Mesendoderm (in vitro differentiated cells): ENCODE data around the gene HAO1.

ENCODE experiments used
- DNase-seq: peaks from one replicate; pipeline ENCODE4 v3.0.0; 2013
- H2AK5ac ChIP-seq: 2 replicates; pipeline ENCODE4 v1.6.1; 2013; ENCODE audit warnings: low read length, inconsistent platforms
- H2BK120ac ChIP-seq: 2 replicates; pipeline ENCODE4 v1.6.1; 2013; ENCODE audit warnings: low read depth, mild to moderate bottlenecking, low read length, moderate library complexity, mixed read lengths
- H2BK15ac ChIP-seq: replicated peaks from 2 replicates; pipeline ENCODE4 v1.6.1; 2013; ENCODE audit warnings: low read depth, mild to moderate bottlenecking, moderate library complexity
- H2BK5ac ChIP-seq: 2 replicates; pipeline ENCODE4 v1.6.1; 2013; ENCODE audit warnings: low read length, inconsistent platforms
- H3K18ac ChIP-seq: 2 replicates; pipeline ENCODE4 v1.6.1; 2013; ENCODE audit warnings: mild to moderate bottlenecking, low read length, mixed read lengths
- H3K23ac ChIP-seq: one replicate; pipeline ENCODE4 v1.6.1; 2013; ENCODE audit warnings: low read length
- H3K27ac ChIP-seq: 2 replicates; pipeline ENCODE4 v1.5.1; 2013; ENCODE audit warnings: low read depth, mild to moderate bottlenecking, inconsistent platforms, low read length, moderate library complexity
- H3K27me3 ChIP-seq: 2 replicates; pipeline ENCODE4 v1.6.1; 2013; ENCODE audit warnings: low read length, control low read depth, mild to moderate bottlenecking, inconsistent platforms; ENCODE audit not compliant: insufficient read depth, poor library complexity
- H3K36me3 ChIP-seq: 2 replicates; pipeline ENCODE4 v1.6.1; 2013; ENCODE audit warnings: low read length, inconsistent platforms; ENCODE audit not compliant: control insufficient read depth, insufficient read depth
- H3K4ac ChIP-seq: one replicate; pipeline ENCODE4 v1.6.1; 2013; ENCODE audit warnings: low read depth, mild to moderate bottlenecking, low read length, moderate library complexity
- H3K4me1 ChIP-seq: 2 replicates; pipeline ENCODE4 v1.6.1; 2013; ENCODE audit warnings: low read depth, low read length, inconsistent platforms; ENCODE audit not compliant: control insufficient read depth
- H3K4me2 ChIP-seq: 2 replicates; pipeline ENCODE4 v1.6.1; 2013; ENCODE audit warnings: low read length
- H3K4me3 ChIP-seq: 2 replicates; pipeline ENCODE4 v1.5.1; 2013; ENCODE audit warnings: mild to moderate bottlenecking, low read length
- H3K56ac ChIP-seq: one replicate; pipeline ENCODE4 v1.6.1; 2013; ENCODE audit warnings: low read length
- H3K79me1 ChIP-seq: 2 replicates; pipeline ENCODE4 v1.6.1; 2013; ENCODE audit warnings: low read length, inconsistent platforms
- H3K79me2 ChIP-seq: 2 replicates; pipeline ENCODE4 v1.6.1; 2013; ENCODE audit warnings: mild to moderate bottlenecking, low read length; ENCODE audit not compliant: control insufficient read depth, insufficient read depth
- H3K9ac ChIP-seq: 2 replicates; pipeline ENCODE4 v1.6.1; 2013; ENCODE audit warnings: low read length, inconsistent platforms
- H4K5ac ChIP-seq: one replicate; pipeline ENCODE4 v1.6.1; 2013; ENCODE audit warnings: low read length
- H4K8ac ChIP-seq: one replicate; pipeline ENCODE4 v1.6.1; 2013; ENCODE audit warnings: low read depth, mild to moderate bottlenecking, control low read depth, low read length, moderate library complexity
- WGBS: extraction: QIAGEN DNeasy Blood & Tissue Kit; methylation state at CpG from one replicate; pipeline ENCODE4 v1.1.7; 2013; ENCODE audit warnings: low lambda C conversion rate, missing lambda C conversion rate; ENCODE audit not compliant: insufficient coverage; ENCODE audit errors: extremely low coverage; 5-methylcytosine and 5-hydroxymethylcytosine counted together

Gene HAO1

DNA sequence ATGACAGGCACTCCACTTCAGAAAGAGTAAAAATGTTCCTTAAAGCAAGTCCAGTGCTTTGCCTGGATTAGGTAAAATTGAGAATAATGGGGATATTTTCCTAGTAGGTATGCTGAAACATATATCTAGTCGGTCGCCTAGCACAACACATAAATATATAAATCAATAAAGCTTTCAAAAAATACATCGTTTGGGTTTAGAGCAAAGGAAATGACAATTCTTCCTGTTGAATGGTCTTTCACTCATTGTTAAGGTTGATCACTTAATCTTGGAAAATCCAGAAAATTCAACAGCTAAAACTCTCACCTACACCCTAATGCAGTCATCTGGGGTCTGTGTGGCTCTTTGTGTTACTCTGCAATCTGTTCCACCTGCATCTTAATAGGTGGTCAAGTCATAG, 13.9 kb downstream of the HAO1 start:
- no peak overlapping the region for H3K56ac ChIP-seq
- H2AK5ac ChIP-seq: no peak overlapping the region
- no peak overlapping the region for H2BK5ac ChIP-seq
- no CpG with 5 or more reads among the region's 3 CpGs for WGBS
- no peaks in the 10 kb centered on the region for H3K79me2 ChIP-seq
- H3K27ac ChIP-seq: no peak overlapping the region
- no peak overlapping the region for H4K5ac ChIP-seq
- no peaks in the 10 kb centered on the region for H3K79me1 ChIP-seq
- H3K9ac ChIP-seq: no peak overlapping the region
- no peak overlapping the region for H2BK15ac ChIP-seq
- no peak overlapping the region for H3K4ac ChIP-seq
- H3K4me2 ChIP-seq: no peak overlapping the region
- DNase-seq: no peak
- no peak overlapping the region for H2BK120ac ChIP-seq
- H4K8ac ChIP-seq: no peak overlapping the region
- no peaks in the 10 kb centered on the region for H3K27me3 ChIP-seq
- H3K36me3 ChIP-seq: no peaks in the 10 kb centered on the region
- H3K4me1 ChIP-seq: no peaks in the 10 kb centered on the region
- H3K18ac ChIP-seq: no peak overlapping the region
- H3K23ac ChIP-seq: no peak overlapping the region
- no peak overlapping the region for H3K4me3 ChIP-seq

DNA sequence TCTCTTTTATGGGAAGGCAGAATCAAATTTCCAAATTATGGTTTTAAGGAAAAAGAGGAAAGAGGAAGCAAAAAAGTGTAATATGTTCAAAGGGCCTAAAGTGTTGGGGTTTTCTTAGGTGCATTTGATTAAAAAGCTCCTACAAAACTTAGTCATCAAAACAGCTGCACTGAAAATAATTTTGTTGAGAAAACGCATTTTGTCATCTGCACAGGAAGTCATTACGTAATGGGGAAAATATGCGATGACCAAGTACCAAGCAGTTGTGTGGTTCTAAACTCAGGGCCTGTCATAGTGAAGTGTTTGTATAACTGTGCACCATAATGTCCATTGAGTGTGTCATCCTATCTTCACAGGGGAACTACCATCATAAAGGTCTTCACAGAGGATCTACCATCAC, 15.6 kb downstream of the HAO1 start:
- Histone ChIP-seq H3K4me3 (no peak overlapping the region), H3K27me3 (no peaks in the 10 kb centered on the region), H3K4ac (no peak overlapping the region), H3K79me2 (no peaks in the 10 kb centered on the region), H3K4me1 (no peaks in the 10 kb centered on the region), H3K23ac (no peak overlapping the region), H3K9ac (no peak overlapping the region), H3K18ac (no peak overlapping the region), H3K56ac (no peak overlapping the region), H2BK5ac (no peak overlapping the region), H2BK15ac (no peak overlapping the region), H4K8ac (no peak overlapping the region), H3K79me1 (no peaks in the 10 kb centered on the region), H3K36me3 (no peaks in the 10 kb centered on the region), H4K5ac (no peak overlapping the region), H2AK5ac (no peak overlapping the region), H2BK120ac (no peak overlapping the region), H3K4me2 (no peak overlapping the region), H3K27ac (no peak overlapping the region)
- DNase-seq: peak; percentile 16
- WGBS: no CpG with 5 or more reads among the region's 3 CpGs

- Histone ChIP-seq H2BK15ac (no peak overlapping the region), H4K5ac (no peak overlapping the region), H3K27me3 (no peaks in the 10 kb centered on the region), H3K23ac (no peak overlapping the region), H3K4me3 (no peak overlapping the region), H3K27ac (no peak overlapping the region), H2AK5ac (no peak overlapping the region), H3K4me2 (no peak overlapping the region), H3K4me1 (no peaks in the 10 kb centered on the region), H4K8ac (no peak overlapping the region), H3K18ac (no peak overlapping the region), H2BK120ac (no peak overlapping the region), H3K36me3 (no peaks in the 10 kb centered on the region), H3K4ac (no peak overlapping the region), H2BK5ac (no peak overlapping the region), H3K56ac (no peak overlapping the region), H3K79me2 (no peaks in the 10 kb centered on the region), H3K79me1 (no peaks in the 10 kb centered on the region), H3K9ac (no peak overlapping the region)
- no CpG with 5 or more reads among the region's 1 CpG for WGBS
- DNase-seq: no peak
Observed at GRCh38 chr20:7916648-7917047, 23.6 kb downstream of the HAO1 start.

DNA sequence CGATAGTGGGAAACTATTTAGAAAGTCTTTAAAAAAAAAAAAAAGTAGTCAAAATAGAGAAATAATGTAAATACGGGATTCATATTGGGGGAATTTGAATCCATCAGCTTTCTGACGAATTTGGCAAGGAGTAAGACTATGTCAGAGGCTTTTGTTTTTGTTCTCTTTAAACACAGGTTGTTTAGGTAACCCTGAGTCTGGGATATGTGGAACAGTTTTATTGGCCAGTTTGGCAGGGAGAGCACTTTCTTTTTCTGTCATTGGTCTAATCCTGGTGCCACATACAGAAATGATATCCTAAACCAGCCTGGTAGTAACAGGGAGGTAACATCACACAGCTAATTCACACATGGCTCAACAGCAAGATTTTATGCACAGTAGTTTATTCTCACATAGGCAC, 27.7 kb downstream of the HAO1 start:
- Histone ChIP-seq H3K4me2 (no peak overlapping the region), H4K8ac (no peak overlapping the region), H3K18ac (no peak overlapping the region), H2BK15ac (no peak overlapping the region), H3K4me3 (no peak overlapping the region), H3K56ac (no peak overlapping the region), H3K27ac (no peak overlapping the region), H2AK5ac (no peak overlapping the region), H3K4ac (no peak overlapping the region), H3K23ac (no peak overlapping the region), H4K5ac (no peak overlapping the region), H3K79me1 (no peaks in the 10 kb centered on the region), H3K4me1 (no peaks in the 10 kb centered on the region), H2BK5ac (no peak overlapping the region), H2BK120ac (no peak overlapping the region), H3K79me2 (no peaks in the 10 kb centered on the region), H3K27me3 (no peaks in the 10 kb centered on the region), H3K9ac (no peak overlapping the region), H3K36me3 (no peaks in the 10 kb centered on the region)
- no CpG with 5 or more reads among the region's 3 CpGs for WGBS
- no peak for DNase-seq

DNA sequence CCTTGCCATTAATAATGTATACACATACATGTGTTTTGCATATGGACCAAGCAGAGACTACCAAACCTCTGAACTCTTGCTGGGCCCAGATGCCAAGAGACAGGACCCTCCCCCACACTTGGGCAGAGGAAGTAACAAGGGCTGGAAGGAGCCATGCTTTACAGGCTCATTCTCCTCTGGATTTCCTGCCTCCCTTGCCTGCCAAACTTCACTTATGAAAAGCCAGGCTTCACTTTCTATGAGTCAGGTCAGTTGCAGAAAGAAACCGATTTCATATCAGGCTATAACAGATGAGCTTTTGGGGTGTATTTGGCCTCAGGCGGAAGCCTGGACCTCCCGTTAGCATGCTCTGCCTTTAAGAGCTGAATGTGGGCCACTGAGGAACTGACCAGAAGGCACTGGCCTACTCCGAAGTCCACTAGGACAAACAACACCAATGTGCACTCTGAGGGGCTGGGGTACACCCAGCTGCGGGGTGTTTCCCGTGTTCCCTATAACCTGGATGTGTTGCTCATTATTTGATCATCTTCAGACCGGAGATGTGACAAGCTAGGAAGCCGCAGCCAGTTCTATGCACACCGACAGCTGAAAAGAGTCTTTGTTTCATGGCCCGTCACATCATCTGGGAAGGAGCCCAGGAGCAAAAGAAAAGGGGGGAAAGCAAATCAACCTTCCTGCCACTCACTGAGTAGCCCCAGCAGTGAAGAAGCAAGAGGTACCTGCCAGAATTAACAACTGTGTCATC, 28.5 kb downstream of the HAO1 start:
- WGBS: no CpG with 5 or more reads among the region's 10 CpGs
- no peak for DNase-seq

DNA sequence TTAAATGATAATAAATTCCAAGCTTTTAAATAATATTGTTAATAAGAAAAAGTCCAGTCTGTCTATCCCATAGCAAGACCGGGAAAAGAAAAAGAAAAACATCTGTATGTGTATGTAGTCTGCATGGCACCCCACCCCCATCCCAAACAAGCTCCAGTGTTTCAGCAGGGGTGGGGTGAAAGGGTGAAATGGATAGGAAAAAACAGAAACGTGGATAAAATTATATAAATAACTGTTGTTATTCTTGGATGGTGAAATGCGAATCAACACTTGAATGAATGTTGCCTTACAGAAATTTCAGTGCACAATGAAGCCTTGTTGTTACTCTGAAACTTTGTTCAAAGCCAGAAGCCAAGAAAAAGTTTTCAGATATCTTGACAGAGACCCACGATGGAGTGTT, 31.4 kb downstream of the HAO1 start:
- Histone ChIP-seq H3K36me3 (no peaks in the 10 kb centered on the region), H4K5ac (no peak overlapping the region), H4K8ac (no peak overlapping the region), H3K23ac (no peak overlapping the region), H3K79me1 (no peaks in the 10 kb centered on the region), H3K27ac (no peak overlapping the region), H3K27me3 (no peaks in the 10 kb centered on the region), H2BK15ac (no peak overlapping the region), H2AK5ac (no peak overlapping the region), H3K4me1 (no peaks in the 10 kb centered on the region), H3K4me3 (no peak overlapping the region), H3K56ac (no peak overlapping the region), H3K4me2 (no peak overlapping the region), H3K18ac (no peak overlapping the region), H3K9ac (no peak overlapping the region), H2BK120ac (no peak overlapping the region), H2BK5ac (no peak overlapping the region), H3K4ac (no peak overlapping the region), H3K79me2 (no peaks in the 10 kb centered on the region)
- WGBS: no CpG with 5 or more reads among the region's 4 CpGs
- no peak for DNase-seq

More for the DNA sequence above, 28.5 kb downstream of the HAO1 start:
- no peaks in the 10 kb centered on the region for H3K79me1 ChIP-seq
- H3K23ac ChIP-seq: no peak overlapping the region
- no peaks in the 10 kb centered on the region for H3K79me2 ChIP-seq
- H3K4me3 ChIP-seq: no peak overlapping the region
- no peak overlapping the region for H3K56ac ChIP-seq
- H3K36me3 ChIP-seq: no peaks in the 10 kb centered on the region
- no peak overlapping the region for H2BK15ac ChIP-seq
- H3K27ac ChIP-seq: no peak overlapping the region
- no peak overlapping the region for H3K4ac ChIP-seq
- no peak overlapping the region for H3K4me2 ChIP-seq
- H3K27me3 ChIP-seq: no peaks in the 10 kb centered on the region
- no peak overlapping the region for H2BK5ac ChIP-seq
- H4K8ac ChIP-seq: no peak overlapping the region
- H3K9ac ChIP-seq: no peak overlapping the region
- no peak overlapping the region for H2BK120ac ChIP-seq
- H3K4me1 ChIP-seq: no peaks in the 10 kb centered on the region
- H3K18ac ChIP-seq: no peak overlapping the region
- H2AK5ac ChIP-seq: no peak overlapping the region
- H4K5ac ChIP-seq: no peak overlapping the region
